T-helper 9 cell (primary cell): ENCODE results near the gene RBMS3.
"Not testable (repeated sequence)": the region's sequence is repeated elsewhere in the genome, so short reads cannot be mapped to it uniquely, and the experiment has no call there.

Experiments
- DNase-seq: peaks from one replicate; pipeline ENCODE4 v3.0.0-alpha.2; 2020

The RBMS3 gene

GRCh38 chr3:29758108-29758433, 477.2 kb downstream of the RBMS3 start:
- no peak for DNase-seq

GRCh38 chr3:29758434-29759322, 477.8 kb downstream of the RBMS3 start:
- DNase-seq, result no peak

GRCh38 chr3:29759411-29760225, 478.7 kb downstream of the RBMS3 start:
- DNase-seq, result no peak

- no peak for DNase-seq
Observed at GRCh38 chr3:29760226-29760685, 479.4 kb downstream of the RBMS3 start.

- no peak for DNase-seq
Observed at GRCh38 chr3:29761517-29761916, 480.6 kb downstream of the RBMS3 start.

GRCh38 chr3:29763115-29763514, 482.2 kb downstream of the RBMS3 start:
- DNase-seq, result no peak

GRCh38 chr3:29764041-29764440, 483.2 kb downstream of the RBMS3 start:
- no peak for DNase-seq

- DNase-seq, result no peak
Observed at GRCh38 chr3:29764603-29765254, 483.9 kb downstream of the RBMS3 start.

GRCh38 chr3:29771602-29772001, 490.7 kb downstream of the RBMS3 start:
- DNase-seq, result no peak

GRCh38 chr3:29772436-29772835, 491.6 kb downstream of the RBMS3 start:
- DNase-seq, result no peak

- DNase-seq, result no peak
Observed at GRCh38 chr3:29773481-29773880, 492.6 kb downstream of the RBMS3 start.

GRCh38 chr3:29775340-29775739, 494.5 kb downstream of the RBMS3 start:
- no peak for DNase-seq

- DNase-seq, result no peak
Observed at GRCh38 chr3:29777869-29778268, 497.0 kb downstream of the RBMS3 start.

- no peak for DNase-seq
Observed at GRCh38 chr3:29789686-29790085, 508.8 kb downstream of the RBMS3 start.

GRCh38 chr3:29796808-29797207, 515.9 kb downstream of the RBMS3 start:
- DNase-seq, result no peak

- no peak for DNase-seq
Observed at GRCh38 chr3:29802057-29802456, 521.2 kb downstream of the RBMS3 start.

GRCh38 chr3:29804044-29804443, 523.2 kb downstream of the RBMS3 start:
- no peak for DNase-seq

- DNase-seq, result no peak
Observed at GRCh38 chr3:29805757-29806156, 524.9 kb downstream of the RBMS3 start.

GRCh38 chr3:29808324-29808723, 527.5 kb downstream of the RBMS3 start:
- DNase-seq, result not testable (repeated sequence)

GRCh38 chr3:29822071-29822470, 541.2 kb downstream of the RBMS3 start:
- DNase-seq, result no peak

- DNase-seq, result no peak
Observed at GRCh38 chr3:29823233-29823632, 542.4 kb downstream of the RBMS3 start.

GRCh38 chr3:29826712-29827111, 545.8 kb downstream of the RBMS3 start:
- no peak for DNase-seq

- DNase-seq, result no peak
Observed at GRCh38 chr3:29827756-29828155, 546.9 kb downstream of the RBMS3 start.
